Skin of body (tissue), 2 donors: Measurements from ENCODE around the gene PTPRA. TPM values are rescaled to one million over a fixed set of nuclear protein-coding genes. Genes with fewer than 3 reads are reported as not detected.
"Not testable (repeated sequence)": the region's sequence is repeated elsewhere in the genome, so short reads cannot be mapped to it uniquely, and the experiment has no call there.

Source experiments
- DNase-seq: peaks from one replicate; lab custom pipeline; 2025; lab: John Stamatoyannopoulos, UW
- total RNA-seq: library from RNA; depleted of rRNA; stranded (reverse); fragments of >200 nt; gene quantifications from one replicate; pipeline ENCODE4 v1.2.3, GENCODE V29; 2014

PTPRA gene
- total RNA-seq, 1 donor from 2014 or later: 56.5 TPM

GRCh38 chr20:2993250-2993649, 120.0 kb downstream of the PTPRA start:
- DNase-seq: no peak

- DNase-seq: no peak
Observed at GRCh38 chr20:2995796-2996195, 122.5 kb downstream of the PTPRA start.

- DNase-seq: no peak
Observed at GRCh38 chr20:2998728-2999127, 125.4 kb downstream of the PTPRA start.

DNA sequence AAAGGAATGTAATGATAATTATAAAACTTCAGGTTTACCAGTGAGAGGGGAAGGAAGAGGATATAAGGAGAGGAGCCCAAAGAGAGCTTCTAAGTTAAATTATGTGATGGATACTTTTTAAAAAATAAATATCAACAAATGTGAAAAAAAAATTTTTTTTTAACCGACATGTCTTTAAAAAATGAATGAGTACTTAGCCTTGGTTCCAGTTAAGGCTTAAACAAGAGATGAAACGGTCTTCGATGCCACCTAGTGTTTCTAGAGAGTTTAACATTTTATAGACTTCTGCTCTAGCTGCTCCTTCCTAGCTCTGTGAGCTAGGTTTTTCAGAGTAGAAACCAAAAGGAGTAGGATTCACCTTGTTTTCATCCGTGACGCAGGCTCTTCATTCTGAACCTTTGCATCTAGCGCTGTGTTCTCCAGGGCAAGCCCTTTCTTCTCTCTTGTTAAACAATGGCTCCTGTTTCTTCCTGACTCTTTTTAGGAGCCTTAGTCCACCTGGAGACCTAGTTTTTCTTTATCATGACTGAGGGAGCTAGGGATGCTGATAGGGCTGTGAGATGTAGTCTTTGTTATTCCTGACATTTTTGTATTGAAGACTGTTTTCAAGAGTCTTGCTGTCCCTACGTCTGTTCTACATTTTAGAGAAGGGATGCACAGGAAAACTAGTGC, 127.7 kb downstream of the PTPRA start:
- DNase-seq: peak; percentile 26

DNA sequence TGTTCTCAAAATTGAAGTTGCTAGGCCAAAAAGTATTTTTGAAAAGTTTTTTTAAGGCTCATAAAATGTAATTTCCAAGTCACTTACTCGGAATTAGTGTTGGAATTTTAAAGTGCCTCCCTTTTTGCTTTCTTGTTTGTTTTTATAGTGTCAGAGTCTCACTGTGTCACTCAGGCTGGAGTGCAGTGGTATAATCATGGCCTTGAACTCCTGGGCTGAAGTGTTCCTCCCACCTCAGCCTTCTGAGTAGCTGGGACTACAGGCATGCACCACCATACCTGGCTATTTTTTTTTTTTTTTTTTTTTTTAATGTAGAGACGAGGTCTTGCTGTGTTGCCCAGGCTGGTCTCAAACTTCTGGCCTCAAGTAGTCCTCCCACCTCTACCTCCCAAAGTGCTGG, 130.1 kb downstream of the PTPRA start:
- DNase-seq: no peak

- no peak for DNase-seq
Observed at GRCh38 chr20:3010985-3011723, 137.9 kb downstream of the PTPRA start.

GRCh38 chr20:3011752-3012151, 138.5 kb downstream of the PTPRA start:
- DNase-seq: no peak

GRCh38 chr20:3013771-3014170, 140.5 kb downstream of the PTPRA start:
- no peak for DNase-seq

- DNase-seq: no peak
Observed at GRCh38 chr20:3014179-3014578, 140.9 kb downstream of the PTPRA start.

DNA sequence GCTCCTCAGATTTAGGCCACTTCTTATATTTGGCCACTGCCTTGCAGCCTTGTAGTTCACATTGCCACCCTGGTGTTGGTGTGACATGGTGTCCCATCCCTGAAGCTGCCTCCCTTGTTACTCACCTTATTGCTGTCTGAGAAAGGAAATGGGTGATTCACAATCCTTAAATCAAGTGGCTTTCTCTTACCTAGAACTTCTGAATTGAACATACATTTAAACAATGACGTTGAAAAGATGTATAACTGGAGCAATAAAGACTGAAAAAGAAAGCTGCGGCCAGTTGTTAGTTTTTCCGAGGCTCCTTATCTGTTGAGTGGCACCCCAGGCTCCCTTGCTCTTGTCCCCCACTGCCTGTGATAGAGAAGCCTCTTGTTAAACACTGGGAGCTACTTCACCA, 141.4 kb downstream of the PTPRA start:
- DNase-seq: no peak

GRCh38 chr20:3015302-3015701, 142.0 kb downstream of the PTPRA start:
- DNase-seq: not testable (repeated sequence)

DNA sequence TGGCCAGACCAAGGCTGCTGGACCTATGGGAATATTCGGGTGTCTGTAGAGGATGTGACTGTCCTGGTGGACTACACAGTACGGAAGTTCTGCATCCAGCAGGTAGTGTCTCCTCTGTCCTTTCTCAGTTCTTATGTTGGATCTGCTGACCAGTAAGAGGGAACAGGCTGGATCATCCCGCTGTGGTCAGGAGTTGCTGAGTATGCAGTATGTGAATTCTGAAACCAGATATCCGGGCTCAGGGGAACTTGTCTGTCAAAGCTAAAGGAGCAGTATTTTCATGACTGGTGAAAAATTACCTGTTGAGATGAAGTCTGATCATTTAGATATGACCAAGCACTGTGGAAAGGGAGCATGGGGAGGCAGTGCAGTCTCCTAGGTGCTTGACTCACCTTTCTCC, 148.0 kb downstream of the PTPRA start:
- no peak for DNase-seq

DNA sequence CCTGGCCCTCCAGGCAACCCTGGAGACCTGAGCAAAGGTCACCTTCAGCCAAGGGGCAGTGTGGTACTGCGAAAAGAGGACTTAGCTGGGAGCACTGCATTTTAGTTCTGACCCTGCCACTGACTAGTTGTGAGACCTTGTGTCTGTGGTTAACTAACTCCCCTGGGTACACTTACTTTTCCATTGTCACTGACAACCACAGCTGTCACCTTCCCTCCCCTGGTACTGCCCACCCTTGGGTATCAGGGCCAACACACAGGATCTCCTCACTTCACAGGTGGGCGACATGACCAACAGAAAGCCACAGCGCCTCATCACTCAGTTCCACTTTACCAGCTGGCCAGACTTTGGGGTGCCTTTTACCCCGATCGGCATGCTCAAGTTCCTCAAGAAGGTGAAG, 148.5 kb downstream of the PTPRA start:
- no peak for DNase-seq

- DNase-seq: not testable (repeated sequence)
Observed at GRCh38 chr20:3022559-3023490, 149.5 kb downstream of the PTPRA start.

- no peak for DNase-seq
Observed at GRCh38 chr20:3027987-3028386, 154.7 kb downstream of the PTPRA start.

DNA sequence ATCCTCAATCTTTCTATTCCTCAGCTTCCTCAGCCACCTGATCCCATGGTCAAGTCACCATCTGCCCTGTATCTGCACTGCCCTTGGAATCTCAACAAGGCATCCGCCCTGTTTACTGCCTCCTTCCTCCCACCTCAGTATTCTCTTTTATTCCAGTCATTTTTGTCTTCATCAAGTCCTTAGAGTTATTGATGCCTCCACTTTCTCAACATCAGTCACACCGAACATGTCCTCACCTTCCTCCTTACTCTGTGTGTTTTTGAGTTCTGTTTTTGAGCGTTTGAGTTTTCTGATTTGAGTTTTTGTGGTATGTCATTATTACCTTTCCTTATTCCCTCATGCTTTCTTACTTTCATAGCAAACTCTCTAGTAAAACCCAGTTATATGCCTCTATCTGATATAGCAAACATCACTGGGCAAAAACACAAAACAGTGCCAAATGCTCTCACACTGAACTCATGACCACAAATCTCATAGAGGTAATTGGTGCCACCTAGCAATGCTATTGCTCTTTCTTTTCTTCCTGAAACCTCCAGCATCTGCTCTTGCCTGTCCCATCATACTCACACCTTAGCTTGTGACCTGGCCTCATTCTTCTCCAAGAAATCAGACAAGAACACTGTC, 158.4 kb downstream of the PTPRA start:
- no peak for DNase-seq

GRCh38 chr20:3032624-3033023, 159.3 kb downstream of the PTPRA start:
- DNase-seq: no peak

DNA sequence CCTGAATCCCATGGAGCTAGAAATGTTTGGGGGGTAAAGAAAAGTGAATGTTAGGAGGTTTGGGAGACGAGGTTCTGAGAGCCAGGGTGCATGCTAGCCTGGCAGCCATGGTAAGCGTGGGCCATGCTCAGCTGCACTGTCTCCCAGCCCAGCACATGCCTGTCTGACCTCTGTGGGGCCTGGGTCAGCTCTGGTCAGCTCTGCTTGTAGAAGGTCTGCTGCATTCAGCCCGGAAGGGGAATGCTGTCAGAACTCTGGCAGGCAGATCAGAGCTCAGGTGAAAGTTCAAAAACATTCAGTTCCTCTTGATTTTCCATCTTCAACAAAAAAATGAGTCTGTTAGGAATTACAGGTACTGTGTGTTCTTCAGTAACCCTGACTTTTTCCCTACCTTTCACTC, 164.4 kb downstream of the PTPRA start:
- DNase-seq: no peak

DNA sequence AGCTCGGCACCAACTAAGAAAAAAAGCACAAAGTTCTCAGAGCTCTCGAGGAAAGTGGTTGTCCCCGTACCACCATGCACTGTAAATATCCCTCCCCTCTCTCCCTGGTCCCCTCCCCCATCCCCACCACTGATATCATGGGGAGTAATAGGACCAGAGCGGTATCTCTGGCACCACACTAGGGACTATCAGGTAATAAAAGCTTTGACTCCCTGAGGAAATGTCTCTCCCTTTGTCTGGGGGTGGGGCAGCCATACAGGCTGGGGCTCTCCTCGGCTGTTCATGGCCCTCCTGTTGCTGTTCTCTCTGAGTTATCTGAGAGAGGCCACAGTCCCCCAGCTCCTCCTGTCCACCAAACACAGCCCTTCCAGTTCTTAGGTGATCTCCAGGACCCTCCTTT, 165.2 kb downstream of the PTPRA start:
- no peak for DNase-seq

- DNase-seq: no peak
Observed at GRCh38 chr20:3039426-3039825, 166.1 kb downstream of the PTPRA start.

GRCh38 chr20:3040086-3040485, 166.8 kb downstream of the PTPRA start:
- DNase-seq: no peak
